Vagina (tissue), 2 donors: ENCODE data around the gene SS18L1.

Experiments used
- POLR2A ChIP-seq, 2 donors: fragments of 450-650 bp; IDR thresholded peaks; one replicate each; pipeline ENCODE4 v1.6.1; 2017; ENCODE audit warnings: antibody characterized with exemption in 2 of 2, mild to moderate bottlenecking in 2 of 2, moderate library complexity in 2 of 2
- POLR2AphosphoS5 ChIP-seq, 2 donors: sonication (generic); formaldehyde crosslinking; IDR thresholded peaks; one replicate each; pipeline ENCODE4 v1.9.0; 2017; ENCODE audit warnings: antibody characterized with exemption in 2 of 2, mild to moderate bottlenecking in 2 of 2, low read depth in 1 of 2; ENCODE audit not compliant: insufficient read depth in 1 of 2
- TF ChIP-seq, protein P1 (sequence below), 3 experiments: fragments of 450-650 bp in 2 of 3; fragments of 200-600 bp in 1 of 3; sonication (generic) in 1 of 3; IDR thresholded peaks; one replicate each; pipeline ENCODE4 v1.5.1; 2017 to 2019; ENCODE audit warnings: antibody characterized with exemption in 3 of 3, mild to moderate bottlenecking in 2 of 3, moderate library complexity in 2 of 3

DNA sequence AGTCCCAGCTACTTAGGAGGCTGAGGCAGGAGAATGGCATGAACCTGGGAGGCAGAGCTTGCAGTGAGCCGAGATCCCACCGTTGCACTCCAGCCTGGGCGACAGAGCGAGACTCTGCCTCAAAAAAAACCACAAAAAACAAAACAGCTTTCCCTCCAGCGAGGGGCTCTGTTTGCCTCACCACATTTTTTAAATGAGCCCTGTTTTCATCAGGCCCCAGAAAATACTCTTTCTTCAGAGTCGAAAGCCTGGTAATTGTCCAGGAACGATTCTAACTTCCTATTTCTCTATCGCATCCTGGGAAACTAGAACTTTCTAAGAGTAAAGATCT is 51.5 kb downstream of the SS18L1 start:
- TF ChIP-seq, protein P1, sequence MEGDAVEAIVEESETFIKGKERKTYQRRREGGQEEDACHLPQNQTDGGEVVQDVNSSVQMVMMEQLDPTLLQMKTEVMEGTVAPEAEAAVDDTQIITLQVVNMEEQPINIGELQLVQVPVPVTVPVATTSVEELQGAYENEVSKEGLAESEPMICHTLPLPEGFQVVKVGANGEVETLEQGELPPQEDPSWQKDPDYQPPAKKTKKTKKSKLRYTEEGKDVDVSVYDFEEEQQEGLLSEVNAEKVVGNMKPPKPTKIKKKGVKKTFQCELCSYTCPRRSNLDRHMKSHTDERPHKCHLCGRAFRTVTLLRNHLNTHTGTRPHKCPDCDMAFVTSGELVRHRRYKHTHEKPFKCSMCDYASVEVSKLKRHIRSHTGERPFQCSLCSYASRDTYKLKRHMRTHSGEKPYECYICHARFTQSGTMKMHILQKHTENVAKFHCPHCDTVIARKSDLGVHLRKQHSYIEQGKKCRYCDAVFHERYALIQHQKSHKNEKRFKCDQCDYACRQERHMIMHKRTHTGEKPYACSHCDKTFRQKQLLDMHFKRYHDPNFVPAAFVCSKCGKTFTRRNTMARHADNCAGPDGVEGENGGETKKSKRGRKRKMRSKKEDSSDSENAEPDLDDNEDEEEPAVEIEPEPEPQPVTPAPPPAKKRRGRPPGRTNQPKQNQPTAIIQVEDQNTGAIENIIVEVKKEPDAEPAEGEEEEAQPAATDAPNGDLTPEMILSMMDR (IDR thresholded peaks at IDR 0.05), result no peak
- TF ChIP-seq POLR2AphosphoS5 (IDR thresholded peaks at IDR 0.05; ENCODE audit: insufficient read depth in 1 of 2, low read depth in 1 of 2) (no peak), POLR2A (IDR thresholded peaks at IDR 0.05) (no peak)
